HG03460 (cell line): ENCODE results near the gene HSP90AB1.
"Not testable (repeated sequence)": the region's sequence is repeated elsewhere in the genome, so short reads cannot be mapped to it uniquely, and the experiment has no call there.

ENCODE experiments used
- ATAC-seq: cut with Tn5 transposase; IDR thresholded peaks from one replicate; pipeline ENCODE4 v1.9.1; 2021; ENCODE audit not compliant: unreplicated experiment

The HSP90AB1 gene

GRCh38 chr6:44222486-44223318 lies 24.2 kb upstream of the HSP90AB1 start:
- peak; percentile 3 for ATAC-seq

- ATAC-seq: peak; percentile 40
These were observed 23.4 kb upstream of the HSP90AB1 start, which contains the start of gene SLC29A1 for GRCh38 chr6:44223319-44224028. SLC29A1 (plus strand) TSS chr6:44223595; CDS start chr6:44227314, 3,719 bp downstream.

- ATAC-seq: peak; percentile 12
These were observed 22.6 kb upstream of the HSP90AB1 start for GRCh38 chr6:44224029-44224964.

- no peak for ATAC-seq
These were observed 22.0 kb upstream of the HSP90AB1 start for GRCh38 chr6:44224965-44225305.

- no peak for ATAC-seq
These were observed 21.1 kb upstream of the HSP90AB1 start for GRCh38 chr6:44225579-44226325.

- no peak for ATAC-seq
These were observed 20.3 kb upstream of the HSP90AB1 start for GRCh38 chr6:44226368-44227147.

GRCh38 chr6:44227148-44227793 lies 19.6 kb upstream of the HSP90AB1 start:
- ATAC-seq: no peak

GRCh38 chr6:44228031-44228430 lies 18.9 kb upstream of the HSP90AB1 start:
- ATAC-seq: no peak

- no peak for ATAC-seq
These were observed 18.5 kb upstream of the HSP90AB1 start for GRCh38 chr6:44228433-44228832.

GRCh38 chr6:44228836-44229235 lies 18.1 kb upstream of the HSP90AB1 start:
- no peak for ATAC-seq

- ATAC-seq: no peak
These were observed 17.4 kb upstream of the HSP90AB1 start for GRCh38 chr6:44229376-44230033.

- ATAC-seq: no peak
These were observed 16.7 kb upstream of the HSP90AB1 start for GRCh38 chr6:44230034-44230675.

- not testable (repeated sequence) for ATAC-seq
These were observed 15.5 kb upstream of the HSP90AB1 start for GRCh38 chr6:44231426-44231825.

- ATAC-seq: no peak
These were observed 14.0 kb upstream of the HSP90AB1 start for GRCh38 chr6:44232676-44233566.

GRCh38 chr6:44233567-44234100 lies 13.3 kb upstream of the HSP90AB1 start:
- no peak for ATAC-seq

GRCh38 chr6:44234101-44235025 lies 12.5 kb upstream of the HSP90AB1 start:
- no peak for ATAC-seq
